GM12801 (cell line): ENCODE results near the gene EFEMP1.

ENCODE experiments used
- CTCF ChIP-seq: IDR thresholded peaks from one replicate; pipeline ENCODE4 v1.5.1; 2011; ENCODE audit warnings: control low read depth; ENCODE audit not compliant: insufficient read length; ENCODE audit errors: extremely low read depth

Gene EFEMP1

GRCh38 chr2:55923091-55923981 lies at the start of gene EFEMP1:
Gene EFEMP1 (minus strand): TSS chr2:55923782. CDS start chr2:55922440, 1,342 bp downstream.
- TF ChIP-seq CTCF: no peak

- no peak for TF ChIP-seq CTCF
Measured at GRCh38 chr2:55970500-55970899, 46.9 kb upstream of the EFEMP1 start.

GRCh38 chr2:55968941-55969340 lies 45.4 kb upstream of the EFEMP1 start:
- TF ChIP-seq CTCF: no peak

- no peak for TF ChIP-seq CTCF
Measured at GRCh38 chr2:55966401-55967118, 43.0 kb upstream of the EFEMP1 start.

GRCh38 chr2:55965966-55966365 lies 42.4 kb upstream of the EFEMP1 start:
- no peak for TF ChIP-seq CTCF

- TF ChIP-seq CTCF: no peak
Measured at GRCh38 chr2:55965276-55965675, 41.7 kb upstream of the EFEMP1 start.

GRCh38 chr2:55962915-55963314 lies 39.3 kb upstream of the EFEMP1 start:
- no peak for TF ChIP-seq CTCF
